ENCODE measurements around the gene NPAS1. TPM values are rescaled to one million over a fixed set of nuclear protein-coding genes. Genes with fewer than 3 reads are reported as not detected.
A peak's percentile ranks its signal among the peaks of the same experiment; 100 is the strongest.

Gene NPAS1
- total and polyA plus RNA-seq, 2 of the 8 experiments (the other 6 are each of a cell fraction or from before 2014, with no cell fraction given) = 9.9 to 13.9 TPM

DNA sequence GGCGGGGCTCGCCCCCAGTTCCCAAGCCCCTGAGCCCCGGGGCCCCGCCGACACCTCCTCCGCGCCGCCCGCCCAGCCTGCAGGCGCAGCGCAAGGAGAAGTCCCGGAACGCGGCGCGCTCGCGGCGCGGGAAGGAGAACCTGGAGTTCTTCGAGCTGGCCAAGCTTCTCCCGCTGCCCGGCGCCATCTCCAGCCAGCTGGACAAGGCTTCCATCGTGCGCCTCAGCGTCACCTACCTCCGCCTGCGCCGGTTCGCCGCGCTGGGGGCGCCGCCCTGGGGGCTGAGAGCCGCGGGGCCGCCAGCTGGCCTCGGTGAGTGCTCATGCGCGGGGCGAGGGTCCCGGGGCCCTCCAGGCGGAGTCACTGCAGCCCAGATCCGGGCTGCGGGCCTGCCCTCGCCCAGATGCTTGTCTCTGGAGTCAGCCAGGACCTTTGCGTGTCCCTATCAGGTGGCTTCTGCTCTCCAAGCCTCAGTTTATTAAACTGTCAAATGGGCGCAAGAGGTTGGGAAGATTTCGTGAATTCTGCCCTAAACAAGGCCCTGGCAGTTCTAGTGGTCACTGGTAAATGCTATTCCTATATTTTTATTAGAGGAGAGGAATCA lies 2.0 kb downstream of the NPAS1 start (continued):
- TF ChIP-seq KDM4A (IDR thresholded peaks at IDR 0.05; ENCODE audit: low read depth, low read length, severe bottlenecking) (peak; percentile 61), NRF1 (IDR thresholded peaks at IDR 0.05; ENCODE audit: low read depth, low read length) (peak; percentile 14; the same call in 1 of the 2 replicates), SUZ12 (IDR thresholded peaks at IDR 0.05; ENCODE audit: low read length) (peak; percentile 46; the same call in 1 of the 2 replicates), EZH2 (IDR thresholded peaks at IDR 0.05; ENCODE audit: low read depth, low read length, severe bottlenecking) (peak; percentile 86), SIN3A (conservative IDR thresholded peaks at IDR 0.05 in 1 of 2, IDR thresholded peaks at IDR 0.05 in 1 of 2; ENCODE audit: low read depth in 1 of 2, low read length in 2 of 2) (no peak), RFX5 (IDR thresholded peaks at IDR 0.05; ENCODE audit: borderline replicate concordance, low read depth, low read length) (no peak), HDAC2 (IDR thresholded peaks at IDR 0.05; ENCODE audit: borderline replicate concordance in 1 of 2, low read depth in 2 of 2, low read length in 2 of 2) (peak in 1 of 2 experiments; percentile 93; a peak in 2 of 4 replicates)
- TF ChIP-seq, protein P1, sequence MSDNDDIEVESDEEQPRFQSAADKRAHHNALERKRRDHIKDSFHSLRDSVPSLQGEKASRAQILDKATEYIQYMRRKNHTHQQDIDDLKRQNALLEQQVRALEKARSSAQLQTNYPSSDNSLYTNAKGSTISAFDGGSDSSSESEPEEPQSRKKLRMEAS (IDR thresholded peaks at IDR 0.05) = peak; percentile 41; the same call in 1 of the 2 replicates
